ENCODE data around the gene ACYP2.

DNA sequence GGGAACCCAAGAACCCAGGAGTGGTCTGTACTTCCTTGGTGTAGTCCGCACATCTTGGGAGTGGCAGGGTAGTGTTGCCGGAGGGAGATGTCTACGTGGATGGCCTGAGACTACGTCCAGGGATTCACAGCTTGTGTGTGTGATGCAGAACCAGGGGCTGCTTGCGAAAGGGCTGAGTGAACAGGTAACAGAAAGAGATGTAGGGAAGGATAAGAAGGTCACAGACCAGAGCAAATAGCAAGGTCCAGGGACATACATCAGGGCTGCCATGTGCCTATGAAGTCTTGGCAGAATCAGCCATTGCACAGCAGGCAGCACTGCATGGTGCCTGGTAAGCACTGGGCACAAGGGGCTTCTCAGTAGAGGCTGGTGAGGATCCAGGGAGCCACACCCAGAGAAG is 71.9 kb downstream of the ACYP2 start:
- TF ChIP-seq, protein P1, sequence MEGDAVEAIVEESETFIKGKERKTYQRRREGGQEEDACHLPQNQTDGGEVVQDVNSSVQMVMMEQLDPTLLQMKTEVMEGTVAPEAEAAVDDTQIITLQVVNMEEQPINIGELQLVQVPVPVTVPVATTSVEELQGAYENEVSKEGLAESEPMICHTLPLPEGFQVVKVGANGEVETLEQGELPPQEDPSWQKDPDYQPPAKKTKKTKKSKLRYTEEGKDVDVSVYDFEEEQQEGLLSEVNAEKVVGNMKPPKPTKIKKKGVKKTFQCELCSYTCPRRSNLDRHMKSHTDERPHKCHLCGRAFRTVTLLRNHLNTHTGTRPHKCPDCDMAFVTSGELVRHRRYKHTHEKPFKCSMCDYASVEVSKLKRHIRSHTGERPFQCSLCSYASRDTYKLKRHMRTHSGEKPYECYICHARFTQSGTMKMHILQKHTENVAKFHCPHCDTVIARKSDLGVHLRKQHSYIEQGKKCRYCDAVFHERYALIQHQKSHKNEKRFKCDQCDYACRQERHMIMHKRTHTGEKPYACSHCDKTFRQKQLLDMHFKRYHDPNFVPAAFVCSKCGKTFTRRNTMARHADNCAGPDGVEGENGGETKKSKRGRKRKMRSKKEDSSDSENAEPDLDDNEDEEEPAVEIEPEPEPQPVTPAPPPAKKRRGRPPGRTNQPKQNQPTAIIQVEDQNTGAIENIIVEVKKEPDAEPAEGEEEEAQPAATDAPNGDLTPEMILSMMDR (IDR thresholded peaks at IDR 0.05): no peak
- no peak for TF ChIP-seq POLR2A (IDR thresholded peaks at IDR 0.05)
